Measurements from ENCODE around the gene SMCP.

The SMCP gene

DNA sequence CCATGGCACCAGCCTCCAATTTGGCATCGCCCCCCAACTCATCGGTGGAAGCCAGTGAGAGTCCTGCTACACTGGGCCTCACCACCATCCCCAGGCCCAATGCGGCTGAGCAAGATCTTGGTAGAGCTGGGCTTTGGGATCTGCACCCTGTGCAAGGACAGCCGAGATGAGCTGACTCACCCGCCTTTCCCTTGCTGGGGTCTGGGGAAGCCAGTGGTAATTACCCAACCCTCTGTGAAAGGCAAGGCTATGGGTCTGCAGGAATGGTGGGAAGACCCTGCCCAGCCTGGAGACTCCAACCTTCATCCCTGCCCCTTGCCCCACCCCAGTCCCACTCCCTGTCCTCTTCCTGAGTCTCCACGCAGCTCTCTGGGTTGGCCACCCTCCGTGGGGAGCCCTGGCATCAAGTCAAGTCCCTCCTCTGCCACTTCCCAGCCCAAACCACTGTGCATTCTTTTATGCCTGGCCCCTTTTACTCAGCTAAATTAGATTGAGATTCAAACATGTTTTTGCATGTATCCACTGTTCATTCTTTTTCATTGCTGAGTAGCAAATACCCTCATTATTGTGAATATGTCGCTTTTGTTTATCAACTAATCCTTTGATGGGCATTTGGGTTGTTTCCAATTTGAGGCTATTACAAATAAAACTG, 8.8 kb downstream of the SMCP start:
- no peak for DNase-seq

DNA sequence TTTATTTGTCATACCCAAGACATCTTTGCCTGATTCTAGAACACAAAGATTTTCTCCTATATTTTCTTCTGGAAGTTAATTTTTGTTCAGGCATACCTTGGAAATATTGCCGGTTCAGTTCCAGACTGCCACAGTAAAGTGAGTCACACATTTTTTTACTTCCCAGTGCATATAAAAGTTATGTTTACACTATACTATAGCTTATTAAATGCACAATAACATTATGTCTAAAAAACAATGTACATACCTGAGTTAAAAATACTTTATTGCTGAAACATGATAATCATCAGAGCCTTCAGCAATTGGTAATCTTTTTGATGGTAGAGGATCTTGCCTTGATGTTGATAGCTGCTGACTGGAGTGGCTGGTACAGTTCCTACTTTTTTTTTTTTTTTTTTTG, 10.0 kb downstream of the SMCP start:
- no peak for DNase-seq

DNA sequence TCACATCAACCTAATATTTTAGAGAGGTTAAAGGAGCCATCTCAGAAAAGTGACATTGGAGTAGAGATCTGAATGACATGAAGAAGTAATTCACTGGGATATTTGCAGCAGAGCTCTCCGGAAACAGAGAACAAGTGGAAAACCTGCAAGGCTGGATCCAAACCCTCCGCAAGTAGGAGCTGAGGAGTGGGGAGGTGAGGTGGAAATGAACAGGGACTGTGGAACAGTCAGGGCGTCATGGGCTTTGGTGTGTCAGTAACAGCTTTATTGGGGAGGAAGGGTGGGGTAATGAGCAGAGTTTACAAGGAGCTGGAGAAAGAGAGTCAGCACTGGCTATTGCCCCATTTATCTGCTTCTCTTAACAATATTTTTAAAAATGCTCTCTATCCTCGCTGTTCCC, 20.9 kb downstream of the SMCP start:
- DNase-seq, result no peak

DNA sequence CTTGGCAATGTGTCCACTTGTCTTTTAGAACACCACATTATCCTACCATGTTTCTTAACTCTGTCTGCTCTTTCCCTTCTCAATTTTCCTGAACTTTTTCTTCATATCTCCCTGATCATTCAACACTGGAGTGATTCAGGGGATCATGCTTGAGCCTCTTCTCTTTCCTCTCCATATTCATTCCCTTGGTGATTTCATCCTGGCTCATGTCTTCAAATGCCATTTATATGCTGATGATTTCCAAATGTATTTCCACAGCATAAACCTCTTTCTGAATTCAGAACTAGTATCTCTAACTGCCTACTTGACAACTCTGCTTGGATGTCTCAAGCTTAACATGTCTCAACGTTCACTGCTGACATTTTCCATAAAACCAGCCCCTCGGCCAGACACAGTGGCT, 21.8 kb downstream of the SMCP start:
- DNase-seq, result no peak

DNA sequence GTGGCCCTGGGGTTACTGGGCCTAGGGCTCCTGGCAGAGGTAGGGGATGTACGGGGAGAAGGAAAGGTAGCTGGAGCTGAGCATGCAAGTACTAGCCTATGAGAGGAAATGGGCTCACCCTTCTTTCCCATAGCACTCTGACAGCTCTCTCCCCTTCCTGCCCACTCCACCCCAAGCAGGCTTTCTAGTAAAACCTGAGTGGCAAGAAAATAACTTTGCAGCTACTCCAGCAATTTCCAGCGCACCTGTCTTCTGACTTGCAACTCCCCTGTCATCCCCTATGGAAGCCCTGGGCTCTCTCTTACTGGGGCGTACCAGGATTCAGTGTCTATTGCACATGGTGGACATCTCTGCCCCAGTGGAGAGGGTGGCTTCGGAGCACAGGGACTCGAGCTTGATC, 23.5 kb downstream of the SMCP start:
- no peak for DNase-seq

DNA sequence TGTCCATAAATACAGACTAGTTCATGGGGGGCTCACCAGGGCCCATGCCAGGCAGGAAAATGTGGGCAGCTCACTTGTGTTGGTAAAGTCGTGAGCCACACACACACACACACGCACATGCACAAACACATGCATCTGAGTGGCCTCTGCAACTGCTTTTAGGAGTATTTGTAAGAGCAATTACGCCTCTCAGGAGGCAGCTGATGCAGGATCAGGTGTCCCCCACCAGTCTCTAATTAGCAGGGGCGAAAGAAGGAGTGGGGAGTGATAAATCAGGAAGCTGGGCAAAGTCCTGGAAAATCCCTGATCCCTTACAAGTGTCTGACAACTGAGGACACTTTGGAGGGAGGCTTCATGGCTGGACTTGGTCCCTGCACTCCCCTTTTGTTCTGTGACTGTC, 24.5 kb downstream of the SMCP start:
- DNase-seq, result no peak

DNA sequence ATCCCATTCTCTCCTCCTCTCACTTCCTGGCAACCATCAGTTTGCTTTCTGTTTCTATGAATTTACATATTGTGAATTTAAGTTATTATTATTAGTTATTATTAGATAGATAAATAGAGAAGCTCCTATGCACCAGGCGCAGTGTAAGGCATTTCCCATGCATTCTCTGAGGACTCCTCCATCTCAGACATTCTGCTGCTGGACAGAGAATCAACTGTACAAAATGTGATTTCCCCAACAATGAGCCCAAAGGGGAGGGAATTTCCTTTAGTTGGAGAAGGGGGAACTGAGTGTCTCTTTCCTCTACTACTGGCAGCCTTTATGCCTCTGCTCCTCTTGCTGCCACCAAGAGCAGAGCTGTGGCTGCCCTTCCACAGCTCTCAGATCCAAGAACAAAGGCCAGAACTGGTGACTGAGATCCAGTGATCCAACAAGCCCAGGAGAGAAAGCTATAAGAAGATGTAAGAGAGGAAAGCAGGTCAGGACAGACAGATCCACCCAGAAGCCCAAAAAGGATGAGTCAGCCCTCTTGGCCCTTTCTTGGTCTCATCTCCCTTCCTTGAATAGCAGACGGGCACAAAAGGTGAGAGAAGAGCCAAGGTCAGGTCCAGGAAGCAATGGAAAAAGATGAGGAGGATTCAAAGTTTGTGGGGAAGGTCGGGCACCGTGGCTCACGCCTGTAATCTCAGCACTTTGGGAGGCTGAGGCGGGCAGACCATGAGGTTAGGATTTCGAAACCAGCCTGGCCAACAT, 26.7 kb downstream of the SMCP start:
- no peak for DNase-seq

DNA sequence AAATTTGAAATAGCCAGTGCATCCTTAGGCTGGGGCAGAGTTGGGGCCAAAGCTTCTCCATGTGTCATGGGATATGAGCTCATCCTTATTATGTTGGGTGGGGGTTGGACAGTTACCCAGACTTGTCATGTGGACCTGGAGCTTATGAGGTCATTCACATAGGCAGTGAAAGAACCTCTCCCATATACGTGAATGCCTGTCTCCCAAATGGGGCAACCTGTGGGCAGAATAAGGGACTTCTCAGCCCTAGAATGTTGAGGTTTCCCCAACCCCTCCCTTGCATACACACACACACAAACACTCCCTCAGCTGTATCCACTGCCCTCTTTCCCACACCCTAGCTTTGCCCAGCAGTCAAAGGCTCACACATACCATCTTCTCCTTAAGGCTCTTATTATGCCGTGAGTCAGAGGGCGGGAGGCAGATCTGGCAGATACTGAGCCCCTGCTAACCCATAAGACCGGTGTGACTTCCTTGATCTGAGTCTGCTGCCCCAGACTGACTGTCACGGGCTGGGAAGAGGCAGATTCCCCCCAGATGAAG, 28.0 kb downstream of the SMCP start:
- no peak for DNase-seq

DNA sequence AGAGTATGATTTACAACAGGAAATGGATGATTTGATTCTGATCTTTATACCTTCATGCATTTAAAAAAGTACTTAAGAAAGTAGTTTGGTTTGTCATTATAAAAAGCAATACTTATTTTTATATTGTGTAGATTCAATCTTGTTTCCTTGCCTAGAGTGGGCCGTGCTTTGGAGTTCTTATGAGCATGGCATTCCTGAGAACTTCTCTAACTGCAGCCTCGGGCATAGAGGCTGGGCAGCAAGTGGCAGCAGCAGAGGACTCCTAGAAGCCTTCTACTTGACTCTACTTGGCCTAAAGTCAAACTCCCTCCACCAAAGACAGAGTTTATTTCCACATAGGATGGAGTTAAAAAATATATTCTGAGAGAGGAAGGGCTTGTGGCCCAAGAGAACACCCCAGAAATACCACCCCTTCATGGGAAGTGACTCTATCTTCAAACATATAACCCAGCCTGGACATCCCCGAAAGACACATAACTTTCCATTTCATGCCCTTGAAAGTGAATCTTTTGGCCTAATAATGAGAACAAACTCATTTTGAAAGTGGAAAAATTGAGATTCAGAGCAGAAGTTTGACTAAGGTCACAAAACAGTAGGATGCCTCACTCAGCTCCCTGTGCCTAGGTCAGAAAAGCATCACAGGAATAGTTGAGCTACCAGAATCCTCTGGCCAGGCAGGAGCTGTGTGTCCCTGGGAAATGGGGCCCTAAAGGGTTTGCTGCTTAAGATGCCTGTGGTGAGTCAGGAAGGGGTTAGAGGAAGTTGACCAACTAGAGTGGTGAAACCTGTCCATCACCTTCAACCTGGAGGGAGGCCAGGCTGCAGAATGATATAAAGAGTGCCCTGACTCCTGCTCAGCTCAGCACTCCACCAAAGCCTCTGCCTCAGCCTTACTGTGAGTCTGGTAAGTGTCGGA, 29.8 kb downstream of the SMCP start, which contains the start of gene IVL:
Gene IVL, plus strand, starts transcription at position 861 of the 916 bp plus-strand sequence. CDS start 1,252 bp downstream, outside the sequence.
- no peak for DNase-seq

DNA sequence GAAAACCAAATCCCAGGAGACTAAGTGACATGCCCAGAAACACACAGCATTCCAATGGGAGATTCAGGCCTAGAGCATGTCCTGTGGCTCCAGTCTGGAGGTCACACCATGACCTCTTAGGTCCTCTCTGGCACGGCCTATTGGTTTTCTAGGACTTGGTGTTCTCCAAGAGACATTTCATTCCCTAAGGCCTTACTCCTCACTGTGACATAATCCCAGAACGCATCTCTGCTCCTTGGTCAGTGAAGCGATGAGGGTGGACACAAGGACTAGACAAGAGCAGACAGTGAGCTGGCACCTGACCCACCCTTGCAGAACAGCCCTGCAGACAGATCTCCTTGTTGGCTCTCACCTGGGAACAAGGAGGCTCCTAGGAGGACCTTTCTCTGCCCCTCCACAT, 31.1 kb downstream of the SMCP start:
- no peak for DNase-seq

DNA sequence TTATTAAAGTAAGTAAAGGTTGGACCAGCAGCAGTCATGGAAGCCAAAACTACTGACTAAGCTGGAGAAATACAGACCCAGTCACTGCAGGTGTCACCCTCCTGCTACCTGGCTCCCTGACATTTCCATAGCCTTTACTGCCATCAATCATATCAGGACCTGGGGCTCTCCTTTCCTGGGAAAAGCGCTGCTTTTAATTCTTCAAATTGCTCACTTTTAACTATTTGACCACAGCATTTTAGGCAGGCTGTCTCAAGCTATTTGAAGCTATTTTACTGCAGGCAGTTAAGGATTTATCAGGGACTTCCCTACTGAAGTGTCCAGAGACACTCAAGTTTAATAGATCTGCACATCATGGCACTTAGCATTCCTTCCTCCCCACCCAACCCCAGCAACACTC, 34.3 kb downstream of the SMCP start:
- DNase-seq, result no peak

DNA sequence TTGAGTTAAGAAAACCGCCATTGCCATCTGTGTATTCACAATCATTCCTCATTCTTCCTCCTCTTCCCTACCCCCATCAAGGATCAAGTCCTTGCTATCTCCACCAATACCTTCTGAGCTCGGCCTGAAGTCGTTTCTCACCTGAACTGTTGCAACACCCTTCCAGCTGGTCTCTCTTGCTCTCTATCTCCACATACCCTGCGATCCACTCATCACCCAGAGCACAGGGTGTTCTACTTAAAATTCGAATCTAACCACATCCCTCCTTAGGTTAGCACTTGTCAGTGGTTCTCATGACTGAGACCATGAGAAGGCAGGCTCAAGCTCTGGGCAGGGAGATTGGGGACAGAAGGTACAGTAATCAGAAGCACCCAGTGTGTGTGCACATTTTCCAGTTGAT, 34.8 kb downstream of the SMCP start:
- DNase-seq, result no peak

DNA sequence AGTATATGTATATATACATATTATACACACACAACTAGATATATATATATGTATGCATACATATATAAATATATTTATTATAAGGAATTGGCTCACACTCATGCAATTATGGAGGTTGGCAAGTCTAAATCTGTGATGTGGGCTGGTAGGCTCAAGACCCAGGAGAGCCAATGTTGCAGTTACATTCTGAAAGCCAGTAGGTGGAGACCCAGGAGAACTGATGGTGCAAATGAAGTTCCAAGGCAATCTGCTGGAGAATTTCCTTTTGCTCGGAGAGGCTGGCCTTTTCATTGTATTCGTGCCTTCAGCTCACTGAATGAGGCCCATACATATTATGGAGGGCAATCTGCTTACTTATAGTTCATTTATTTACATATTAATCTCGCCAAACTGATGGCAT, 39.7 kb downstream of the SMCP start:
- no peak for DNase-seq

DNA sequence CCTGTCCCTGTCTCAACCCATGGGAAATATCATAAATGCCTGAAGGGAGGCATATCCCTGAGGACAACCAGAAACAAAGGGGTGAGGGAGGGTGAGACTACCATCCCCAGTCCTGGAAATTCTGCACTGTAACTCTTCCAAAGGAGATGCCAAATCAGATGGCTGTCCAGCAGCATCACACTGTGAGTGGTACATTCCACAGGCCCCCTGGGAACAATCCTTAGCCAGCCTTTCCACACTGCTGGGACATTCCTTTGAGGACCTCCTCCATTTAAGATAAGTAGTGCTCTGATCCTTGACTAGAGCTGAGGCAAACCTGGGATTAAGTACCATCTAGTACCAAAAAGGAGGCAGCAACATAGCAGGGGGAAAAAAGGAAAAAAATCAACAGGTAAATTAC, 40.9 kb downstream of the SMCP start:
- DNase-seq, result no peak

DNA sequence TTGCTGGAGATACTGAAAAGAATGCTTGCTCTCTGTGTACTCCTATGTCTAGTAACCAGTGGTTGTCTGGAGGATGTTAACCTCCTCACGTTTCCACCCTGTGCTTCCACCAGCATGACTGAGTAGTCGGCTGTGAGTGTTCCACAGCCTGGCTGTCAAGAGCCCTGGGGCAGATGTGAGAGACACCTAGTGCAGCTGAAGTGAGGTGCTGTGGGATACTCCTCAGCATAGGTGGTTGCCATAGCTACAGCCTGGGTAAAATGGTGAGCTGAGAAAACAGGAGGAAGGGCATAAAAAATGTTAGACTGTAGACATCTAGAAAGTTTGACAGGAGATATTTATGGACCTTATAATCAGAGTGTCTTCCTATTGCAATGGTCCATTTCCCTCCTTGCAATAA, 46.1 kb downstream of the SMCP start:
- DNase-seq, result no peak

DNA sequence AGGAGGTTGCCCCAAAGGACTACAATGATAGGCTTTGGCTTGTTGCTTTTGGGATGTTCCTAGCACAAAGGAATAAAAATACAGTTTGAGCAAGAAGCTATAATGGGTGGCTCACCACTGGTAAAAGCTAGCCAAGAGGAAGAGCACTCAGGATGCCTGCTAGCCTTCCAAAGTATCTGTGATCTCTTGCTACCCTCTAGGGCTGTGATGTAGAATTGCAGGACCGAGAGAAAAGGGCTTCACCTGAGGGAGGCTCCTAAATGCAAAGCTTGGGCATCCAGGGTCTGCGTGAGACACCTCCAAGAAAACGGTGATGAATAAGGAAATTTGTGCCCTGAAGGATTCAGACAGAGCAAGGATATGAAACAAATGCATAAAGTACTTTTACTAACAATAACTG, 48.0 kb downstream of the SMCP start:
- DNase-seq, result no peak

DNA sequence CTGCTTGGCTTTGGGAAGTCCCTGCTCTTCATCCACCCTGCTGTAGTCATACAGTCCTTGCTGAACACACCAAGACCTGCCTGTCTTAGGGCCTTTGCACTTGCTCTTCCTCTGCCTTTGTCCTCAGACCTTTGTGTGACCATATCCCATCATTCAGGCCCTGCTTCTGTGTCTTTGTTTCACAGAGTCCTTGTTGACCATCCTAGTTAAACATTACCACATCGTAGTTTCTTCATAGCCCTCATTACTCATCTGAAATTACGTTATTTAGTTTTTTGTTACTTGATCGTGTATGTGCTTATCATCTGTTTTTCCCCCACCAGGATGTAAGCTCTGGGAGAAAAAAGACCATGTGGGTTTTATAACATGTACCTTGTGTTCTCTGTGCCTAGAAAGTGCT, 50.5 kb downstream of the SMCP start:
- DNase-seq, result no peak

DNA sequence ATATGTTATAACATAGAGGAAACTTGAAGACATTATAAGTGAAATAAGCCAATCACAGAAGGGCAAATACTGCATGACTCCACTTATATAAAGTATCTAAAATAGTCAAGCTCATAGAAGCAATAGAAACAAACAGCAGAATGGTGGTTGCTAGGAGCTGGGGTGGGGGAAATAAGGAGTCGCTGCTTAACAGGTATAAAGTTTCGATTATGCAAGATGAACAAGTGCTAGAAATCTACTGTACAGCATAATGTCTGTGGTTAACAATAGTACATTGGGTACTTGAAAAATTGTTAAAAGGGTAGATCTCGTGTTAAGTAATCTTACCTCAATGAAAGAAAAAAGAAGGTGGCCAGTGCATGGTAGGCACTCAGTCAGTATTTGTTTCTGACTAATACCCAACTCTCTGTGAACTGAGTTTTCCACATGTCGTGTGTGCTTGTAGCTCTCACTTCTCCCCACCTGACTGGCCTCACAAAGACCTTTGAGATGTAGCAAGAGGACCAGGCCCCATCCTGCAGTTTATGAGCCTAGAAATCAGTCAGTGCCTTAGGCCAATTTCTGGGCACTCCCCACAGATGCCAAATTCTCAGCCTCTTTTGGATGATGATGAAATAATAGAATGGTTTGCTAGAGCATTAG, 54.2 kb downstream of the SMCP start:
- DNase-seq, result no peak

DNA sequence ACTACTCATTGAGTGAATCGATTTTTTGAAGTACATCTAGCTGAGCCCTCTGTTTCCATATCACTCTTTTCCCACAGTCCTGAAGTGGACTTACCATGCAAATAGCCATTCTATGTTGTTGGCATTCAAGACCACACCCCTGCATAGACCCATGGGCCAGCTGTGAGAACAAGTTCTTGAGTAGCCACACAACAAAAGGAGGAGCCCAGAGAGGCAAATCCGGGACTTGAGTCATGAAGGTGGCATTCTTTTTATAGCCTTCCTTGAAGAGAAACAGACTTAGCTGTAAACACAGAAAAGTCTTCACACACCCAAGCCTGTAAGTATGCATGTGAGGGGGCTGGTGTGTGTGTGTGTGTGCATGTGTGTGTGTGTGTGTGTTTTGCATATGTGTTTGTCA, 55.1 kb downstream of the SMCP start:
- DNase-seq, result no peak

Measured in NCI-H774 (cell line).